K562 (cell line): ENCODE data around the gene PRSS21. TPM values are rescaled to one million over a fixed set of nuclear protein-coding genes. Genes with fewer than 3 reads are reported as not detected.

Experiments
- DACH1 ChIP-seq: fragments of 450-650 bp; IDR thresholded peaks from 2 replicates; pipeline ENCODE4 v1.6.1; 2018; ENCODE audit not compliant: partially characterized antibody
- ELF4 ChIP-seq: fragments of 450-650 bp; formaldehyde crosslinking; IDR thresholded peaks from 2 replicates; pipeline ENCODE4 v1.4.0; 2022; ENCODE audit warnings: missing genetic modification characterization
- FIP1L1 ChIP-seq: fragments of 200-400 bp; formaldehyde crosslinking; IDR thresholded peaks from 2 replicates; pipeline ENCODE4 v1.6.1; 2018; ENCODE audit warnings: mild to moderate bottlenecking, low read depth, low read length; ENCODE audit not compliant: poor library complexity, severe bottlenecking
- HNRNPL ChIP-seq: fragments of 200-400 bp; formaldehyde crosslinking; IDR thresholded peaks from 2 replicates; pipeline ENCODE4 v1.6.1; 2017; ENCODE audit warnings: low read depth, mild to moderate bottlenecking, low read length
- IRF2 ChIP-seq: sonication (generic); formaldehyde crosslinking; IDR thresholded peaks from 2 replicates; pipeline ENCODE4 v1.8.1; 2022; ENCODE audit warnings: mild to moderate bottlenecking, missing genetic modification reagents
- KDM5B ChIP-seq: fragments of 200-600 bp; sonication (generic); IDR thresholded peaks from 2 replicates; pipeline ENCODE4 v1.6.1; 2012; ENCODE audit warnings: low read depth, mild to moderate bottlenecking, moderate library complexity, low read length, control low read depth, inconsistent platforms; ENCODE audit not compliant: insufficient replicate concordance
- L3MBTL2 ChIP-seq: fragments of 450-650 bp; IDR thresholded peaks from 2 replicates; pipeline ENCODE4 v1.6.1; 2016; ENCODE audit warnings: mild to moderate bottlenecking, moderate library complexity
- SAFB ChIP-seq: fragments of 200-400 bp; formaldehyde crosslinking; IDR thresholded peaks from 2 replicates; pipeline ENCODE4 v1.6.1; 2017; ENCODE audit warnings: low read depth, low read length, borderline replicate concordance
- SMARCE1 ChIP-seq: fragments of 450-650 bp; IDR thresholded peaks from 2 replicates; pipeline ENCODE4 v1.7.1; 2016; ENCODE audit warnings: mild to moderate bottlenecking
- TFAM ChIP-seq: fragments of 250-450 bp; sonication (Bioruptor Pico); conservative IDR thresholded peaks from 2 replicates; pipeline ENCODE4 v1.5.0; 2021; ENCODE audit warnings: mild to moderate bottlenecking, moderate library complexity
- ZBTB7A ChIP-seq: IDR thresholded peaks from 2 replicates; pipeline ENCODE4 v1.6.1; 2011; ENCODE audit warnings: low read depth, mild to moderate bottlenecking, low read length, moderate library complexity, borderline replicate concordance; ENCODE audit not compliant: control insufficient read depth
- polyA plus RNA-seq, 8 experiments: library from polyadenylated mRNA; depleted of rRNA in 4 of 8; stranded (reverse) in 5 of 8; unstranded in 3 of 8; fragments of >200 nt; fragmentation: Nextera tagmentation in 2 of 8; fragmentation: Illumina TruSeq in 1 of 8; extraction: Ambion mirVana in 2 of 8; extraction: Trizol in 1 of 8; gene quantifications; 2 replicates each; pipeline versions ENCODE4 v1.2.1 to v1.2.3, GENCODE V29; 2011 to 2014; ENCODE audit warnings: inconsistent platforms in 1 of 8, missing spikeins in 1 of 8
- total RNA-seq, 7 experiments: library from RNA; depleted of rRNA in 6 of 7; stranded (reverse); fragments of >200 nt in 6 of 7; fragmentation: Illumina TruSeq in 2 of 7; extraction: Trizol in 2 of 7; gene quantifications; 2 replicates each; pipeline versions ENCODE4 v1.2.1 to v1.2.3, GENCODE V29; 2011 to 2021; ENCODE audit warnings: low replicate concordance in 1 of 7
- TF ChIP-seq, protein P1 (sequence below): fragments of 250-450 bp; sonication (Bioruptor Pico); IDR thresholded peaks from 2 replicates; pipeline ENCODE4 v1.9.0; 2021; ENCODE audit warnings: mild to moderate bottlenecking, inconsistent platforms
- TF ChIP-seq, protein P2 (sequence below), 2 experiments: IDR thresholded peaks; 2 replicates each; pipeline ENCODE4 v1.6.1; 2011; ENCODE audit warnings: borderline replicate concordance in 1 of 2, control low read depth in 1 of 2, low read depth in 1 of 2, low read length in 1 of 2, mild to moderate bottlenecking in 1 of 2, mixed read lengths in 1 of 2, moderate library complexity in 1 of 2; ENCODE audit not compliant: insufficient read depth in 1 of 2, insufficient read length in 1 of 2, poor library complexity in 1 of 2, severe bottlenecking in 1 of 2; ENCODE audit errors: extremely low read depth in 1 of 2
- TF ChIP-seq, protein P3 (sequence below): sonication (generic); formaldehyde crosslinking; IDR thresholded peaks from 2 replicates; pipeline ENCODE4 v1.8.0; 2023; ENCODE audit warnings: mild to moderate bottlenecking, missing genetic modification reagents
- TF ChIP-seq, protein P4 (sequence below), 3 experiments: IDR thresholded peaks in 2 of 3; conservative IDR thresholded peaks in 1 of 3; 2 replicates each; pipeline ENCODE4 v1.5.1; 2011 to 2012; ENCODE audit warnings: low read length in 3 of 3, mild to moderate bottlenecking in 3 of 3, control low read depth in 2 of 3, improper control_type of control experiment in 1 of 3, inconsistent platforms in 1 of 3, low read depth in 1 of 3, mixed read lengths in 1 of 3, moderate library complexity in 1 of 3; ENCODE audit not compliant: insufficient read depth in 2 of 3

PRSS21 gene
- total and polyA plus RNA-seq, 9 of the 15 experiments (the other 6 are each of a cell fraction or from before 2014, with no cell fraction given): 12.1 to 121 (median 61.3) TPM

DNA sequence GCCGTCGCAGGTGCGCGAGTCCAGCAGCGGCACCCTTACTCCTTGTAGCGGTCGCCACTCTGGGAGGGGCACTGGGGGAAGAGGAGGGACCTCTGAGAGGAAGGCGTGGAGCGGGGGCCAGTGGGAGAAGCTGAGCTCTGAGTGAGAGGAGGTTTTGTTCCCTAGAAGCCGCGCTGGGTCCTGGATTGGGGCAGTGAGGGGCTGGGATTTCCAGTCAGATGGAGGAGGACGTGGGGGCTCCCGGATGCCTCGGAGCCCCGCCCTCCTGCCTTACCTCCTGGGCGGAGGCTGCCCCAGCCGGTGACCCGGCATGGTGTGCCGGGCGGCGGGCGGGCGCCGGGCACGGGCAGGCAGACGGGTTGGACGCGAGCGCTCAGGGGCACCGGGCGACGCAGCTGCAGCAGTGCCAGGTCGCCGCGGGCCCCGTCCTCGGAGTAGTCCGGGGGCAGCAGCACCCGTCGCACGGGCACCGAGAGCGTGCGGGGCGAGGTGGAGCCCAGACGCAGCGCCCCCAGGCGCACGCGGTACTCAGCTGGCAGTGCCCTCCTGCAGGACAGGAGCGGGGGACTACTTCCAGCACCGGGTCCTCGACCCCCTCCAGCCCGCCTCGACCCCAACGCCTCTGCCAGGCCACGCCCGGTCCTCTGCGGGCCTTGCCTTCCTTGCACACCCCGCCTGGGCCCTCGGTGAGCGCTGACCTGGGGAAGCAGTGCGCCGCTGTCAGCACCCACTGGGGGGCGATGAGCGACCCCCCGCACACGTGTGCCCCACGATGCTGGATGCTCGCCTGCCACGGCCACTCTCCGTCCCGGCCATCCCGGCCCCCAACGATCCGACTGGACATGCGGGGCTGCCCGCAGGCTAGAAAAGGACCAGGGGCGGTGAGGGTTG lies 31.7 kb upstream of the PRSS21 start (continued):
- TF ChIP-seq FIP1L1 (no peak), HNRNPL (peak; percentile 75; the same call in 1 of the 2 replicates), ZBTB7A (0 out of 2 replicates have a peak, but pooled peaks have one; percentile 28), IRF2 (no peak), SMARCE1 (no peak), L3MBTL2 (peak; percentile 72), SAFB (no peak), DACH1 (no peak), KDM5B (no peak), TFAM (CRISPR knock-in tag) (no peak), ELF4 (CRISPR knock-in tag) (no peak)
- TF ChIP-seq, protein P1, sequence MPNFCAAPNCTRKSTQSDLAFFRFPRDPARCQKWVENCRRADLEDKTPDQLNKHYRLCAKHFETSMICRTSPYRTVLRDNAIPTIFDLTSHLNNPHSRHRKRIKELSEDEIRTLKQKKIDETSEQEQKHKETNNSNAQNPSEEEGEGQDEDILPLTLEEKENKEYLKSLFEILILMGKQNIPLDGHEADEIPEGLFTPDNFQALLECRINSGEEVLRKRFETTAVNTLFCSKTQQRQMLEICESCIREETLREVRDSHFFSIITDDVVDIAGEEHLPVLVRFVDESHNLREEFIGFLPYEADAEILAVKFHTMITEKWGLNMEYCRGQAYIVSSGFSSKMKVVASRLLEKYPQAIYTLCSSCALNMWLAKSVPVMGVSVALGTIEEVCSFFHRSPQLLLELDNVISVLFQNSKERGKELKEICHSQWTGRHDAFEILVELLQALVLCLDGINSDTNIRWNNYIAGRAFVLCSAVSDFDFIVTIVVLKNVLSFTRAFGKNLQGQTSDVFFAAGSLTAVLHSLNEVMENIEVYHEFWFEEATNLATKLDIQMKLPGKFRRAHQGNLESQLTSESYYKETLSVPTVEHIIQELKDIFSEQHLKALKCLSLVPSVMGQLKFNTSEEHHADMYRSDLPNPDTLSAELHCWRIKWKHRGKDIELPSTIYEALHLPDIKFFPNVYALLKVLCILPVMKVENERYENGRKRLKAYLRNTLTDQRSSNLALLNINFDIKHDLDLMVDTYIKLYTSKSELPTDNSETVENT (CRISPR knock-in tag): no peak
- TF ChIP-seq, protein P2, sequence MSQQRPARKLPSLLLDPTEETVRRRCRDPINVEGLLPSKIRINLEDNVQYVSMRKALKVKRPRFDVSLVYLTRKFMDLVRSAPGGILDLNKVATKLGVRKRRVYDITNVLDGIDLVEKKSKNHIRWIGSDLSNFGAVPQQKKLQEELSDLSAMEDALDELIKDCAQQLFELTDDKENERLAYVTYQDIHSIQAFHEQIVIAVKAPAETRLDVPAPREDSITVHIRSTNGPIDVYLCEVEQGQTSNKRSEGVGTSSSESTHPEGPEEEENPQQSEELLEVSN (IDR thresholded peaks at IDR 0.05; ENCODE audit: borderline replicate concordance in 1 of 2, extremely low read depth in 1 of 2, insufficient read depth in 1 of 2, insufficient read length in 1 of 2, low read depth in 1 of 2, low read length in 1 of 2, poor library complexity in 1 of 2, severe bottlenecking in 1 of 2): peak; percentile 34 to 71
- TF ChIP-seq, protein P3, sequence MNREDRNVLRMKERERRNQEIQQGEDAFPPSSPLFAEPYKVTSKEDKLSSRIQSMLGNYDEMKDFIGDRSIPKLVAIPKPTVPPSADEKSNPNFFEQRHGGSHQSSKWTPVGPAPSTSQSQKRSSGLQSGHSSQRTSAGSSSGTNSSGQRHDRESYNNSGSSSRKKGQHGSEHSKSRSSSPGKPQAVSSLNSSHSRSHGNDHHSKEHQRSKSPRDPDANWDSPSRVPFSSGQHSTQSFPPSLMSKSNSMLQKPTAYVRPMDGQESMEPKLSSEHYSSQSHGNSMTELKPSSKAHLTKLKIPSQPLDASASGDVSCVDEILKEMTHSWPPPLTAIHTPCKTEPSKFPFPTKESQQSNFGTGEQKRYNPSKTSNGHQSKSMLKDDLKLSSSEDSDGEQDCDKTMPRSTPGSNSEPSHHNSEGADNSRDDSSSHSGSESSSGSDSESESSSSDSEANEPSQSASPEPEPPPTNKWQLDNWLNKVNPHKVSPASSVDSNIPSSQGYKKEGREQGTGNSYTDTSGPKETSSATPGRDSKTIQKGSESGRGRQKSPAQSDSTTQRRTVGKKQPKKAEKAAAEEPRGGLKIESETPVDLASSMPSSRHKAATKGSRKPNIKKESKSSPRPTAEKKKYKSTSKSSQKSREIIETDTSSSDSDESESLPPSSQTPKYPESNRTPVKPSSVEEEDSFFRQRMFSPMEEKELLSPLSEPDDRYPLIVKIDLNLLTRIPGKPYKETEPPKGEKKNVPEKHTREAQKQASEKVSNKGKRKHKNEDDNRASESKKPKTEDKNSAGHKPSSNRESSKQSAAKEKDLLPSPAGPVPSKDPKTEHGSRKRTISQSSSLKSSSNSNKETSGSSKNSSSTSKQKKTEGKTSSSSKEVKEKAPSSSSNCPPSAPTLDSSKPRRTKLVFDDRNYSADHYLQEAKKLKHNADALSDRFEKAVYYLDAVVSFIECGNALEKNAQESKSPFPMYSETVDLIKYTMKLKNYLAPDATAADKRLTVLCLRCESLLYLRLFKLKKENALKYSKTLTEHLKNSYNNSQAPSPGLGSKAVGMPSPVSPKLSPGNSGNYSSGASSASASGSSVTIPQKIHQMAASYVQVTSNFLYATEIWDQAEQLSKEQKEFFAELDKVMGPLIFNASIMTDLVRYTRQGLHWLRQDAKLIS (CRISPR knock-in tag): no peak
- TF ChIP-seq, protein P4, sequence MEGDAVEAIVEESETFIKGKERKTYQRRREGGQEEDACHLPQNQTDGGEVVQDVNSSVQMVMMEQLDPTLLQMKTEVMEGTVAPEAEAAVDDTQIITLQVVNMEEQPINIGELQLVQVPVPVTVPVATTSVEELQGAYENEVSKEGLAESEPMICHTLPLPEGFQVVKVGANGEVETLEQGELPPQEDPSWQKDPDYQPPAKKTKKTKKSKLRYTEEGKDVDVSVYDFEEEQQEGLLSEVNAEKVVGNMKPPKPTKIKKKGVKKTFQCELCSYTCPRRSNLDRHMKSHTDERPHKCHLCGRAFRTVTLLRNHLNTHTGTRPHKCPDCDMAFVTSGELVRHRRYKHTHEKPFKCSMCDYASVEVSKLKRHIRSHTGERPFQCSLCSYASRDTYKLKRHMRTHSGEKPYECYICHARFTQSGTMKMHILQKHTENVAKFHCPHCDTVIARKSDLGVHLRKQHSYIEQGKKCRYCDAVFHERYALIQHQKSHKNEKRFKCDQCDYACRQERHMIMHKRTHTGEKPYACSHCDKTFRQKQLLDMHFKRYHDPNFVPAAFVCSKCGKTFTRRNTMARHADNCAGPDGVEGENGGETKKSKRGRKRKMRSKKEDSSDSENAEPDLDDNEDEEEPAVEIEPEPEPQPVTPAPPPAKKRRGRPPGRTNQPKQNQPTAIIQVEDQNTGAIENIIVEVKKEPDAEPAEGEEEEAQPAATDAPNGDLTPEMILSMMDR (IDR thresholded peaks at IDR 0.05 in 2 of 3, conservative IDR thresholded peaks at IDR 0.05 in 1 of 3; ENCODE audit: insufficient read depth in 2 of 3, low read depth in 1 of 3, low read length in 3 of 3): peak; percentile 31 to 52 (median 31); a peak in 4 of 6 replicates
